H9 (cell line): ENCODE measurements around the gene PPM1H. TPM values are rescaled to one million over a fixed set of nuclear protein-coding genes. Genes with fewer than 3 reads are reported as not detected.

ENCODE experiments used
- DNase-seq: peaks from one replicate; pipeline ENCODE4 v3.0.0-alpha.2; 2017
- H2AFZ ChIP-seq: one replicate; pipeline ENCODE4 v1.6.1; 2013; ENCODE audit warnings: mild to moderate bottlenecking, low read length, control low read depth, moderate library complexity
- H2AK5ac ChIP-seq: 2 replicates; pipeline ENCODE4 v1.6.1; 2013; ENCODE audit warnings: low read length, control low read depth, mixed read lengths; ENCODE audit not compliant: insufficient read length
- H2BK120ac ChIP-seq: one replicate; pipeline ENCODE4 v1.6.1; 2013; ENCODE audit warnings: low read depth, mild to moderate bottlenecking, low read length, control low read depth, inconsistent platforms; ENCODE audit not compliant: poor library complexity, severe bottlenecking
- H2BK12ac ChIP-seq: 2 replicates; pipeline ENCODE4 v1.6.1; 2013; ENCODE audit warnings: low read length, control low read depth, mixed read lengths, low read depth; ENCODE audit not compliant: insufficient read length
- H2BK15ac ChIP-seq: 2 replicates; pipeline ENCODE4 v1.6.1; 2013; ENCODE audit warnings: low read depth, low read length, control low read depth
- H2BK20ac ChIP-seq: one replicate; pipeline ENCODE4 v1.6.1; 2013; ENCODE audit warnings: low read depth, mild to moderate bottlenecking, low read length, control low read depth, inconsistent platforms; ENCODE audit not compliant: poor library complexity, severe bottlenecking
- H2BK5ac ChIP-seq: 2 replicates; pipeline ENCODE4 v1.6.1; 2013; ENCODE audit warnings: low read length, control low read depth, mixed read lengths; ENCODE audit not compliant: insufficient read length
- H3K14ac ChIP-seq: 2 replicates; pipeline ENCODE4 v1.6.1; 2013; ENCODE audit warnings: low read length, control low read depth; ENCODE audit not compliant: insufficient read depth
- H3K18ac ChIP-seq: 2 replicates; pipeline ENCODE4 v1.6.1; 2013; ENCODE audit warnings: low read depth, mild to moderate bottlenecking, mixed read lengths, low read length, control low read depth; ENCODE audit not compliant: insufficient read length
- H3K23ac ChIP-seq: 2 replicates; pipeline ENCODE4 v1.6.1; 2013; ENCODE audit warnings: low read length, control low read depth, mixed read lengths, low read depth; ENCODE audit not compliant: insufficient read length
- H3K23me2 ChIP-seq: 2 replicates; pipeline ENCODE4 v1.6.1; 2013; ENCODE audit warnings: low read depth, mild to moderate bottlenecking, mixed read lengths, low read length, control low read depth; ENCODE audit not compliant: insufficient read length, poor library complexity, severe bottlenecking
- H3K27ac ChIP-seq: 2 replicates; pipeline ENCODE4 v1.5.1; 2013; ENCODE audit warnings: low read length, control low read depth, mixed read lengths, low read depth; ENCODE audit not compliant: insufficient read length
- H3K27me3 ChIP-seq: 2 replicates; pipeline ENCODE4 v1.6.1; 2013; ENCODE audit warnings: low read length, control low read depth, inconsistent platforms; ENCODE audit not compliant: insufficient read depth
- H3K4ac ChIP-seq: 2 replicates; pipeline ENCODE4 v1.6.1; 2013; ENCODE audit warnings: low read depth, mild to moderate bottlenecking, control low read depth, inconsistent platforms, low read length, moderate library complexity
- H3K4me1 ChIP-seq: 2 replicates; pipeline ENCODE4 v1.6.1; 2013; ENCODE audit warnings: low read length, control low read depth, inconsistent platforms; ENCODE audit not compliant: insufficient read depth
- H3K4me2 ChIP-seq: 2 replicates; pipeline ENCODE4 v1.6.1; 2013; ENCODE audit warnings: low read length, control low read depth, mixed read lengths; ENCODE audit not compliant: insufficient read length, insufficient read depth
- H3K56ac ChIP-seq: 2 replicates; pipeline ENCODE4 v1.6.1; 2013; ENCODE audit warnings: low read depth, mild to moderate bottlenecking, mixed read lengths, low read length, control low read depth; ENCODE audit not compliant: insufficient read length
- H3K79me1 ChIP-seq: 2 replicates; pipeline ENCODE4 v1.6.1; 2013; ENCODE audit warnings: low read depth, mild to moderate bottlenecking, moderate library complexity, low read length, control low read depth, inconsistent platforms; ENCODE audit not compliant: insufficient read depth, poor library complexity, severe bottlenecking
- H3K79me2 ChIP-seq: 2 replicates; pipeline ENCODE4 v1.6.1; 2013; ENCODE audit warnings: low read length, control low read depth, inconsistent platforms; ENCODE audit not compliant: insufficient read depth
- H3K9ac ChIP-seq: 2 replicates; pipeline ENCODE4 v1.6.1; 2013; ENCODE audit warnings: low read length, control low read depth, mixed read lengths; ENCODE audit not compliant: insufficient read length; ENCODE audit errors: extremely low read depth
- H3K9me3 ChIP-seq: one replicate; pipeline ENCODE4 v1.6.1; 2013; ENCODE audit warnings: low read depth, low read length, inconsistent platforms; ENCODE audit not compliant: control insufficient read depth
- H3T11ph ChIP-seq: one replicate; pipeline ENCODE4 v1.6.1; 2013; ENCODE audit warnings: mild to moderate bottlenecking, low read length, control low read depth, inconsistent platforms
- H4K20me1 ChIP-seq: one replicate; pipeline ENCODE4 v1.6.1; 2013; ENCODE audit not compliant: control insufficient read depth, insufficient read length, insufficient read depth
- H4K5ac ChIP-seq: 2 replicates; pipeline ENCODE4 v1.6.1; 2013; ENCODE audit warnings: low read depth, mild to moderate bottlenecking, mixed read lengths, low read length, control low read depth; ENCODE audit not compliant: insufficient read length
- H4K8ac ChIP-seq: replicated peaks from 2 replicates; pipeline ENCODE4 v1.6.1; 2013; ENCODE audit warnings: low read length, control low read depth, mixed read lengths, low read depth; ENCODE audit not compliant: insufficient read length
- H4K91ac ChIP-seq: 2 replicates; pipeline ENCODE4 v1.6.1; 2013; ENCODE audit warnings: low read depth, mild to moderate bottlenecking, moderate library complexity, mixed read lengths, low read length, control low read depth; ENCODE audit not compliant: insufficient read length
- H3K27ac Mint-ChIP-seq, 3 experiments: 2 replicates in 2 of 3; 3 replicates in 1 of 3; pipeline ENCODE4 v1.8.0; 2020 to 2021; ENCODE audit warnings: mixed read lengths in 3 of 3, mild to moderate bottlenecking in 1 of 3, moderate library complexity in 1 of 3
- H3K27me3 Mint-ChIP-seq: 2 replicates; pipeline ENCODE4 v1.8.0; 2021; ENCODE audit warnings: low read depth, mild to moderate bottlenecking, moderate library complexity, mixed read lengths
- H3K36me3 Mint-ChIP-seq, 3 experiments: 2 replicates in 2 of 3; 3 replicates in 1 of 3; pipeline ENCODE4 v1.8.0; 2020 to 2021; ENCODE audit warnings: low read depth in 3 of 3, mixed read lengths in 3 of 3; ENCODE audit not compliant: insufficient read depth in 1 of 3
- H3K4me1 Mint-ChIP-seq, 2 experiments: 2 replicates each; pipeline ENCODE4 v1.8.0; 2020; ENCODE audit warnings: mixed read lengths in 2 of 2
- H3K4me3 Mint-ChIP-seq, 2 experiments: 2 replicates in 1 of 2; 3 replicates in 1 of 2; pipeline ENCODE4 v1.8.0; 2020 to 2021; ENCODE audit warnings: mild to moderate bottlenecking in 2 of 2, mixed read lengths in 2 of 2, moderate library complexity in 1 of 2
- H3K9me3 Mint-ChIP-seq, 2 experiments: 2 replicates in 1 of 2; 3 replicates in 1 of 2; pipeline ENCODE4 v1.8.0; 2020; ENCODE audit warnings: mild to moderate bottlenecking in 2 of 2, mixed read lengths in 2 of 2, moderate library complexity in 1 of 2
- CTCF ChIP-seq: fragments of 200-600 bp; sonication (generic); conservative IDR thresholded peaks from 3 replicates; pipeline ENCODE4 v1.8.0; 2021; ENCODE audit warnings: antibody characterized with exemption, mild to moderate bottlenecking
- WGBS: extraction: QIAGEN DNeasy Blood & Tissue Kit; methylation state at CpG from one replicate; pipeline ENCODE4 v1.1.7; 2013; ENCODE audit warnings: missing lambda C conversion rate, low lambda C conversion rate, mixed read lengths; ENCODE audit not compliant: insufficient read length; ENCODE audit errors: extremely low coverage; 5-methylcytosine and 5-hydroxymethylcytosine counted together
- total RNA-seq: library from RNA; stranded (reverse); gene quantifications from 2 replicates; pipeline ENCODE4 v1.2.1, GENCODE V29; 2021

PPM1H gene
- total RNA-seq, 1 experiment from 2014 or later = 22.1 TPM

- Histone ChIP-seq H3K79me2 (no peaks in the 10 kb centered on the region; the same call in 1 of the 2 replicates), H3K4me2 (no peak overlapping the region), H3K14ac (no peak overlapping the region), H3K23ac (no peak overlapping the region), H3K27ac (no peak overlapping the region), H4K8ac (no peak overlapping the region), H3K4me1 (no peaks in the 10 kb centered on the region; the same call in 1 of the 2 replicates), H2BK120ac (no peak overlapping the region), H3K9ac (no peak overlapping the region), H4K5ac (no peak overlapping the region), H3K56ac (no peak overlapping the region), H4K91ac (no peak overlapping the region), H2BK15ac (no peak overlapping the region), H3K4ac (no peak overlapping the region), H3K9me3 (no peaks in the 10 kb centered on the region), H3K23me2 (no peaks in the 10 kb centered on the region), H3K79me1 (no peaks in the 10 kb centered on the region), H3K27me3 (no peaks in the 10 kb centered on the region), H4K20me1 (no peaks in the 10 kb centered on the region), H2BK12ac (no peak overlapping the region), H2AFZ (no peak overlapping the region), H3K18ac (no peak overlapping the region), H3T11ph (no peak overlapping the region), H2BK20ac (no peak overlapping the region), H2AK5ac (no peak overlapping the region), H2BK5ac (no peak overlapping the region)
- no peak for DNase-seq
- Mint-ChIP-seq H3K4me3 (no peak overlapping the region), H3K36me3 (peaks cover 6 to 19% (median 9%) of the 10 kb centered on the region in 3 experiments), H3K27ac (no peak overlapping the region), H3K4me1 (peaks cover 30 to 31% of the 10 kb centered on the region in 2 experiments), H3K27me3 (no peaks in the 10 kb centered on the region), H3K9me3 (peaks cover 4% of the 10 kb centered on the region in 2 experiments; a peak in 3 of 5 replicates)
- WGBS = no CpG with 5 or more reads among the region's 5 CpGs
- no peak for TF ChIP-seq CTCF
Measured at GRCh38 chr12:62839869-62840660, 94.9 kb downstream of the PPM1H start.
